Kidney epithelial cell (primary cell): ENCODE results near the gene RFTN1. TPM values are rescaled to one million over a fixed set of nuclear protein-coding genes. Genes with fewer than 3 reads are reported as not detected.

ENCODE experiments used
- DNase-seq: peaks from one replicate; pipeline ENCODE4 v3.0.0-alpha.2; 2010; ENCODE audit warnings: low read depth
- H3K27me3 ChIP-seq: 2 replicates; pipeline ENCODE4 v1.6.0; 2011; ENCODE audit warnings: low read length; ENCODE audit not compliant: control insufficient read depth, insufficient read depth
- H3K36me3 ChIP-seq: 2 replicates; pipeline ENCODE4 v1.5.1; 2011; ENCODE audit warnings: low read length; ENCODE audit not compliant: control insufficient read depth, insufficient read depth
- H3K4me3 ChIP-seq: 2 replicates; pipeline ENCODE4 v1.5.1; 2011; ENCODE audit warnings: low read depth, mild to moderate bottlenecking, control low read depth, low read length
- total RNA-seq: library from RNA; depleted of rRNA; stranded (reverse); fragments of >200 nt; gene quantifications from 2 replicates; pipeline ENCODE4 v1.2.3, GENCODE V29; 2015
- TF ChIP-seq, protein P1 (sequence below): IDR thresholded peaks from 2 replicates; pipeline ENCODE4 v1.5.1; 2011; ENCODE audit warnings: mild to moderate bottlenecking, moderate library complexity, low read length, control low read depth, inconsistent platforms; ENCODE audit not compliant: insufficient read depth, poor library complexity, severe bottlenecking

RFTN1 gene
- total RNA-seq, 1 donor from 2014 or later = 50.7 TPM

GRCh38 chr3:16506884-16507577, 6.5 kb downstream of the RFTN1 start:
- no peaks in the 10 kb centered on the region for H3K27me3 ChIP-seq
- no peaks in the 10 kb centered on the region for H3K36me3 ChIP-seq
- TF ChIP-seq, protein P1, sequence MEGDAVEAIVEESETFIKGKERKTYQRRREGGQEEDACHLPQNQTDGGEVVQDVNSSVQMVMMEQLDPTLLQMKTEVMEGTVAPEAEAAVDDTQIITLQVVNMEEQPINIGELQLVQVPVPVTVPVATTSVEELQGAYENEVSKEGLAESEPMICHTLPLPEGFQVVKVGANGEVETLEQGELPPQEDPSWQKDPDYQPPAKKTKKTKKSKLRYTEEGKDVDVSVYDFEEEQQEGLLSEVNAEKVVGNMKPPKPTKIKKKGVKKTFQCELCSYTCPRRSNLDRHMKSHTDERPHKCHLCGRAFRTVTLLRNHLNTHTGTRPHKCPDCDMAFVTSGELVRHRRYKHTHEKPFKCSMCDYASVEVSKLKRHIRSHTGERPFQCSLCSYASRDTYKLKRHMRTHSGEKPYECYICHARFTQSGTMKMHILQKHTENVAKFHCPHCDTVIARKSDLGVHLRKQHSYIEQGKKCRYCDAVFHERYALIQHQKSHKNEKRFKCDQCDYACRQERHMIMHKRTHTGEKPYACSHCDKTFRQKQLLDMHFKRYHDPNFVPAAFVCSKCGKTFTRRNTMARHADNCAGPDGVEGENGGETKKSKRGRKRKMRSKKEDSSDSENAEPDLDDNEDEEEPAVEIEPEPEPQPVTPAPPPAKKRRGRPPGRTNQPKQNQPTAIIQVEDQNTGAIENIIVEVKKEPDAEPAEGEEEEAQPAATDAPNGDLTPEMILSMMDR = no peak
- DNase-seq = no peak
- H3K4me3 ChIP-seq = no peak overlapping the region

GRCh38 chr3:16506451-16506850, 7.0 kb downstream of the RFTN1 start:
- TF ChIP-seq, protein P1 = no peak
- Histone ChIP-seq H3K27me3 (no peaks in the 10 kb centered on the region), H3K36me3 (no peaks in the 10 kb centered on the region), H3K4me3 (no peak overlapping the region)
- no peak for DNase-seq

DNA sequence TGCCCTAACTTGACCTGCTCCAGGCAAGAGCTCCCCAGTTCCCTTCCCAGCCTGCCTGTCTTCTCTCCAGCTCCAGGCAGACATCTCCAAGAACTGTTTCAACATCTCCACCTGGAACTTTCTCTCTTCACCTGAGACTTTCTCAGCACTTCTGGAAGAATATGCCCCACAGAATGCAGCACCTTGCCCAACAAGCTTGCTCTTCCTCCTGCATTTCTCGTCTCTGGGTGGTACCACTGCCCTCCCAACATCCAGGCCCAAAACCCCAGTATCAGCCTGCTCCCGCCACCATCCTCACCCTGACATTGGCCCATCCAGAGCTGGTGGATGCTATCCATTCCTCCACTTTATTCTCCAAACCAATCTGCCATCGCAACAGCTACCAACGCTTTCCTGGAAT, 8.8 kb downstream of the RFTN1 start:
- no peak for DNase-seq
- Histone ChIP-seq H3K27me3 (no peaks in the 10 kb centered on the region), H3K36me3 (no peaks in the 10 kb centered on the region), H3K4me3 (no peak overlapping the region)
- TF ChIP-seq, protein P1 = no peak

- H3K36me3 ChIP-seq = no peaks in the 10 kb centered on the region
- no peak for DNase-seq
- TF ChIP-seq, protein P1 = no peak
- H3K27me3 ChIP-seq = no peaks in the 10 kb centered on the region
- no peak overlapping the region for H3K4me3 ChIP-seq
Measured at GRCh38 chr3:16504242-16504641, 9.3 kb downstream of the RFTN1 start.

DNA sequence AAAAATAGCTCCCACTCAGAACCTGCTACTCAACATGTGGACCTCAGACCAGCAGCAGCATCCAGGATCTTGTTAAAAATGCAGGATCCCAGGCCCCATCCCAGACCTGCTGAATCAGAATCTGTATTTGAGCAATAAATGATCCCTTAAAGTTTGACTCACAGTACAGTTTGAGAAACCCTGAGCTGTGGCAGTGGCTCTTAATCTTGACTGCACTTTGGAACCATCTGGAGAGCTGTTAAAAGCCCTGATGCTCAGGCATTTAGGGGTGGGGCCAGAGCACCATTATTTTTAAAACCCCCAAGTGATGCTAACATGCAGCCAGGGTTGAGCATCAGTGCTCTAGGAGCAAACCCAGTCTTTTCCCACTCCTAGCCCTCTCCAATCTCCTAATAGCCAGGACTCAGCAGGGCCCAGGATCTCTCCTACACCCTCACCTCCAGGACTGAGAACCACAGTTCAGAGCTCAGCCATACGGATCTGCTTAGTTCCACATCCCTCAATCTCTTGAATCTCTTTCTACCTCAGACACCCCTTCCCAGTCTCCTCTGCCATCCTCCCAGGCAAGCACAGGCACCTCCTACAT, 10.2 kb downstream of the RFTN1 start:
- no peak for DNase-seq
- Histone ChIP-seq H3K27me3 (no peaks in the 10 kb centered on the region), H3K4me3 (no peak overlapping the region), H3K36me3 (no peaks in the 10 kb centered on the region)
- TF ChIP-seq, protein P1 = no peak

DNA sequence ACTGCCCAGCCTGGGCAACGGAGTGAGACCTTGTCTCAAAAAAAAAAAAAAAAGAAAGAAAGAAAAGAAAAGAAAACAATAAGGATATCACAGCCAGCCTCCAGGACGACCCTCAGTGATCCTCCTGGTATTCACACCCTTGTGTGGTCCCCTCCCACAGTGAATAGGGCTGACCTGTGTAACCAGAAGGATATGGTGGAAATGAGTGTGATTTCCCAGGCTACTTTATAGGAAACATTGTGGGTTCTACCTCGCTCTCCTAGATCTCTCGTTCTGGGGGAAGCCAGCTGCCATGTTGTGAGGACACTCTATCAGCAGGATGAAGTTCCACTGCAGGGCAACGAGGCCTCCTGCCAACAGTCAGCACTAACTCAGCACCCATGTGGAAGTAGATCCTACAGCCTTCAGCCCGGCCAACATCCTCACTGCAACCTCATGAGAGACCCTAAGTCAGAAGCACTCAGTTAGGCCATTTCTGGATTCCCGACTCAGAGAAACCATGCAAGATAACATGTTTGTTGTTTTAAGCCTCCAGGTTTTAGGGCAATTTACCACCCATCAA, 11.1 kb downstream of the RFTN1 start:
- H3K4me3 ChIP-seq = no peak overlapping the region
- DNase-seq = no peak
- TF ChIP-seq, protein P1 = no peak
- H3K27me3 ChIP-seq = no peaks in the 10 kb centered on the region
- H3K36me3 ChIP-seq = no peaks in the 10 kb centered on the region
